ENCODE measurements around the gene RLBP1.

DNA sequence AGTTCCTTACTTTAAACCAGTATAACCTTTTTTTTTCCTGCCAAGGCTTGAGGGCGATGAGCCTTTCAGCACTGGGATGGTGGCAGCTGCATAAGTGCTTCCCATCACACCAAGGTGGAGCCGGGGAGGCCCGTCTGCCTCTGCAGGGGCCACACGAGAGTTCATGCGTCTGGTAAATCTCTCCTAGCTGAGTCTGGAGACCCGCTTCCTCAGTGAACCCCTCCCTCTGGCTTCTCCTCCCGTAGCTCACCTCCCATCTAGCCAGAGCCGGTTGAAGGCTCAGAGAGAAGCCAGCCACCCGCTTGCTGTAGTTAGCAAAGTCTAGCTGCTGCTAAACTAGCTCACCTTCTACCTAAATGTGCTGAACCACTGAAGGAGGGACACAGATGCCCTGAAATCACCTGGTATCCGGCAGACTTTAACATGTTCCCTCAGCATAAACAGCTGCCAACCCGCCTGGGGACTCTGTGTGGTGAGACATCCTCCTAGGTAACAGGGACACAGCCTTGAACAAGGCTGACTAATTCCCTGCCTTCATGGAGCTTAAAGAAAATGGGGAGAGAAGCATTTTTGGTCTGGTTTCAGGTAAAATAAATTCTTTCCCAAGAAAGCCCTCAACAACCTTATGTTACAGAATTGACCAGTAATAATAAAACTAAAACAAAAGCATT, 42.9 kb downstream of the RLBP1 start:
- TF ChIP-seq, protein P1, sequence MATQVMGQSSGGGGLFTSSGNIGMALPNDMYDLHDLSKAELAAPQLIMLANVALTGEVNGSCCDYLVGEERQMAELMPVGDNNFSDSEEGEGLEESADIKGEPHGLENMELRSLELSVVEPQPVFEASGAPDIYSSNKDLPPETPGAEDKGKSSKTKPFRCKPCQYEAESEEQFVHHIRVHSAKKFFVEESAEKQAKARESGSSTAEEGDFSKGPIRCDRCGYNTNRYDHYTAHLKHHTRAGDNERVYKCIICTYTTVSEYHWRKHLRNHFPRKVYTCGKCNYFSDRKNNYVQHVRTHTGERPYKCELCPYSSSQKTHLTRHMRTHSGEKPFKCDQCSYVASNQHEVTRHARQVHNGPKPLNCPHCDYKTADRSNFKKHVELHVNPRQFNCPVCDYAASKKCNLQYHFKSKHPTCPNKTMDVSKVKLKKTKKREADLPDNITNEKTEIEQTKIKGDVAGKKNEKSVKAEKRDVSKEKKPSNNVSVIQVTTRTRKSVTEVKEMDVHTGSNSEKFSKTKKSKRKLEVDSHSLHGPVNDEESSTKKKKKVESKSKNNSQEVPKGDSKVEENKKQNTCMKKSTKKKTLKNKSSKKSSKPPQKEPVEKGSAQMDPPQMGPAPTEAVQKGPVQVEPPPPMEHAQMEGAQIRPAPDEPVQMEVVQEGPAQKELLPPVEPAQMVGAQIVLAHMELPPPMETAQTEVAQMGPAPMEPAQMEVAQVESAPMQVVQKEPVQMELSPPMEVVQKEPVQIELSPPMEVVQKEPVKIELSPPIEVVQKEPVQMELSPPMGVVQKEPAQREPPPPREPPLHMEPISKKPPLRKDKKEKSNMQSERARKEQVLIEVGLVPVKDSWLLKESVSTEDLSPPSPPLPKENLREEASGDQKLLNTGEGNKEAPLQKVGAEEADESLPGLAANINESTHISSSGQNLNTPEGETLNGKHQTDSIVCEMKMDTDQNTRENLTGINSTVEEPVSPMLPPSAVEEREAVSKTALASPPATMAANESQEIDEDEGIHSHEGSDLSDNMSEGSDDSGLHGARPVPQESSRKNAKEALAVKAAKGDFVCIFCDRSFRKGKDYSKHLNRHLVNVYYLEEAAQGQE (IDR thresholded peaks at IDR 0.05; ENCODE audit: borderline replicate concordance): no peak
- TF ChIP-seq, protein P2, sequence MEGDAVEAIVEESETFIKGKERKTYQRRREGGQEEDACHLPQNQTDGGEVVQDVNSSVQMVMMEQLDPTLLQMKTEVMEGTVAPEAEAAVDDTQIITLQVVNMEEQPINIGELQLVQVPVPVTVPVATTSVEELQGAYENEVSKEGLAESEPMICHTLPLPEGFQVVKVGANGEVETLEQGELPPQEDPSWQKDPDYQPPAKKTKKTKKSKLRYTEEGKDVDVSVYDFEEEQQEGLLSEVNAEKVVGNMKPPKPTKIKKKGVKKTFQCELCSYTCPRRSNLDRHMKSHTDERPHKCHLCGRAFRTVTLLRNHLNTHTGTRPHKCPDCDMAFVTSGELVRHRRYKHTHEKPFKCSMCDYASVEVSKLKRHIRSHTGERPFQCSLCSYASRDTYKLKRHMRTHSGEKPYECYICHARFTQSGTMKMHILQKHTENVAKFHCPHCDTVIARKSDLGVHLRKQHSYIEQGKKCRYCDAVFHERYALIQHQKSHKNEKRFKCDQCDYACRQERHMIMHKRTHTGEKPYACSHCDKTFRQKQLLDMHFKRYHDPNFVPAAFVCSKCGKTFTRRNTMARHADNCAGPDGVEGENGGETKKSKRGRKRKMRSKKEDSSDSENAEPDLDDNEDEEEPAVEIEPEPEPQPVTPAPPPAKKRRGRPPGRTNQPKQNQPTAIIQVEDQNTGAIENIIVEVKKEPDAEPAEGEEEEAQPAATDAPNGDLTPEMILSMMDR (IDR thresholded peaks at IDR 0.05; ENCODE audit: poor library complexity, severe bottlenecking): no peak
- no peak for TF ChIP-seq EZH2 (IDR thresholded peaks at IDR 0.05; ENCODE audit: borderline replicate concordance, insufficient read depth, low read length, poor library complexity, severe bottlenecking)
- no peak for TF ChIP-seq TAF1 (IDR thresholded peaks at IDR 0.05; ENCODE audit: low read depth)
- TF ChIP-seq POLR2AphosphoS5 (IDR thresholded peaks at IDR 0.05): no peak

Data from neural cell (in vitro differentiated cells).